Natural killer cell treated with Interleukin-12 subunit alpha and Interleukin-12 subunit beta and Interleukin-15 and Interleukin-18, amount 100 ng/mL, for 72 hours (primary cell): ENCODE data around the gene SLC25A10. TPM values are rescaled to one million over a fixed set of nuclear protein-coding genes. Genes with fewer than 3 reads are reported as not detected.
A peak's percentile ranks its signal among the peaks of the same experiment; 100 is the strongest.
"Not testable (repeated sequence)": the region's sequence is repeated elsewhere in the genome, so short reads cannot be mapped to it uniquely, and the experiment has no call there.

ENCODE experiments used
- ATAC-seq, 2 donors: fragments of 150-1000 bp; cut with Tn5 transposase in 1 of 2; sonication (Bioruptor Pico), chemical (Tn5 transposase) in 1 of 2; 2 replicates each; pipeline ENCODE4 v1.10.0; 2021
- DNase-seq: peaks from one replicate; pipeline ENCODE4 v3.0.0; 2022; ENCODE audit warnings: low spot score
- H3K27ac Mint-ChIP-seq, 2 donors: 1 replicate in 1 of 2; 2 replicates in 1 of 2; pipeline ENCODE4 v1.8.0; 2022; ENCODE audit warnings: mixed read lengths in 2 of 2, mild to moderate bottlenecking in 1 of 2, moderate library complexity in 1 of 2
- H3K27me3 Mint-ChIP-seq, 2 donors: 1 replicate in 1 of 2; 2 replicates in 1 of 2; pipeline ENCODE4 v1.8.0; 2022; ENCODE audit warnings: mixed read lengths in 2 of 2
- H3K36me3 Mint-ChIP-seq: one replicate; pipeline ENCODE4 v1.8.0; 2022; ENCODE audit warnings: mixed read lengths
- H3K4me1 Mint-ChIP-seq, 2 donors: 1 replicate in 1 of 2; 2 replicates in 1 of 2; pipeline ENCODE4 v1.8.0; 2022; ENCODE audit warnings: low read depth in 2 of 2, mixed read lengths in 2 of 2, mild to moderate bottlenecking in 1 of 2
- H3K4me3 Mint-ChIP-seq: one replicate; pipeline ENCODE4 v1.8.0; 2022; ENCODE audit warnings: mixed read lengths
- H3K9me3 Mint-ChIP-seq: 2 replicates; pipeline ENCODE4 v1.8.0; 2022; ENCODE audit warnings: mixed read lengths
- total RNA-seq, 2 donors: library from RNA; stranded (reverse); gene quantifications; one replicate each; pipeline ENCODE4 v1.2.3, GENCODE V29; 2022

SLC25A10 gene, protein sequence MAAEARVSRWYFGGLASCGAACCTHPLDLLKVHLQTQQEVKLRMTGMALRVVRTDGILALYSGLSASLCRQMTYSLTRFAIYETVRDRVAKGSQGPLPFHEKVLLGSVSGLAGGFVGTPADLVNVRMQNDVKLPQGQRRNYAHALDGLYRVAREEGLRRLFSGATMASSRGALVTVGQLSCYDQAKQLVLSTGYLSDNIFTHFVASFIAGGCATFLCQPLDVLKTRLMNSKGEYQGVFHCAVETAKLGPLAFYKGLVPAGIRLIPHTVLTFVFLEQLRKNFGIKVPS
- total RNA-seq = 10 to 100 TPM; 17.5 to 36.3 TPM

GRCh38 chr17:81711814-81712467 is at the start of gene SLC25A10:
Gene SLC25A10, plus strand, starts transcription at chr17:81712284. Its CDS starts 143 bp downstream, at chr17:81712427.
- DNase-seq = peak; percentile 85
- no peaks in the 10 kb centered on the region for H3K27me3 Mint-ChIP-seq
- peak; percentile 87 to 92 for ATAC-seq
- H3K36me3 Mint-ChIP-seq = no peaks in the 10 kb centered on the region
- no peaks in the 10 kb centered on the region for H3K9me3 Mint-ChIP-seq
- peak within 1 kb of the TSS; percentile 92 for H3K4me3 Mint-ChIP-seq
- peak within 1 kb of the TSS; percentile 62 to 67 for H3K27ac Mint-ChIP-seq
- H3K4me1 Mint-ChIP-seq = peaks cover 9% of the 10 kb centered on the region in 2 donors

DNA sequence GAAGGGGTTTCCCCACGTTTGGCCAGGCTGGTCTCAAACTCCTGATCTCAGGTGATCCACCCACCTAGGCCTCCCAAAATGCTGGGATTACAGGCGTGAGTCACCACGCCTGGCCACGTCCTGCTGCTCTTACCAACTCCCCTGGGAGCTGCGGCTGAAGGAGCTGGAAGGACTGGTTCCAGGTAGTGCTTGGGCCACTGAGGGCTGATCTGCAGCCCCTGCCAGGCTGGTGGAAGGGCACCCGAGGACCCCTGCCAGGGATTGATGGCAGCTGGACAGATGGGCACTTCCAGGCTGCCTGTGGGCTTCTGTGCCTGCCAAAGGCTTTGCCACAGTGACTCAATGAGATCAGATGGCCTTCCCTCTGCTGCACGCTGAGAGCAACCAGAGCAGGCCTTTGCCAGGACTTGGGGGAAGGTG is 48.0 kb upstream of the SLC25A10 start:
- no peak overlapping the region for H3K4me3 Mint-ChIP-seq
- no peak overlapping the region for H3K27ac Mint-ChIP-seq
- H3K9me3 Mint-ChIP-seq = no peaks in the 10 kb centered on the region
- no peak for DNase-seq
- H3K36me3 Mint-ChIP-seq = no peaks in the 10 kb centered on the region
- ATAC-seq = no peak
- peaks cover 23 to 24% of the 10 kb centered on the region in 2 donors for H3K4me1 Mint-ChIP-seq
- no peaks in the 10 kb centered on the region for H3K27me3 Mint-ChIP-seq

- peaks cover 23 to 24% of the 10 kb centered on the region in 2 donors for H3K4me1 Mint-ChIP-seq
Observed at GRCh38 chr17:81665205-81666091, 46.6 kb upstream of the SLC25A10 start.

GRCh38 chr17:81666092-81666341 is 46.1 kb upstream of the SLC25A10 start:
- peaks cover 23 to 24% of the 10 kb centered on the region in 2 donors for H3K4me1 Mint-ChIP-seq
- H3K36me3 Mint-ChIP-seq = no peaks in the 10 kb centered on the region
- peak overlapping the region; percentile 91 to 96 for H3K27ac Mint-ChIP-seq
- DNase-seq (no peak), ATAC-seq (peak in 1 of 2 donors; percentile 54)
- H3K27me3 Mint-ChIP-seq = no peaks in the 10 kb centered on the region
- H3K4me3 Mint-ChIP-seq = peak overlapping the region; percentile 93
- H3K9me3 Mint-ChIP-seq = no peaks in the 10 kb centered on the region

More at GRCh38 chr17:81665205-81666091, 46.6 kb upstream of the SLC25A10 start:
- H3K4me3 Mint-ChIP-seq = peak overlapping the region; percentile 93
- no peak for DNase-seq
- H3K9me3 Mint-ChIP-seq = no peaks in the 10 kb centered on the region
- peak overlapping the region; percentile 91 to 96 for H3K27ac Mint-ChIP-seq
- peak; percentile 29 to 64 for ATAC-seq
- H3K36me3 Mint-ChIP-seq = no peaks in the 10 kb centered on the region
- no peaks in the 10 kb centered on the region for H3K27me3 Mint-ChIP-seq

DNA sequence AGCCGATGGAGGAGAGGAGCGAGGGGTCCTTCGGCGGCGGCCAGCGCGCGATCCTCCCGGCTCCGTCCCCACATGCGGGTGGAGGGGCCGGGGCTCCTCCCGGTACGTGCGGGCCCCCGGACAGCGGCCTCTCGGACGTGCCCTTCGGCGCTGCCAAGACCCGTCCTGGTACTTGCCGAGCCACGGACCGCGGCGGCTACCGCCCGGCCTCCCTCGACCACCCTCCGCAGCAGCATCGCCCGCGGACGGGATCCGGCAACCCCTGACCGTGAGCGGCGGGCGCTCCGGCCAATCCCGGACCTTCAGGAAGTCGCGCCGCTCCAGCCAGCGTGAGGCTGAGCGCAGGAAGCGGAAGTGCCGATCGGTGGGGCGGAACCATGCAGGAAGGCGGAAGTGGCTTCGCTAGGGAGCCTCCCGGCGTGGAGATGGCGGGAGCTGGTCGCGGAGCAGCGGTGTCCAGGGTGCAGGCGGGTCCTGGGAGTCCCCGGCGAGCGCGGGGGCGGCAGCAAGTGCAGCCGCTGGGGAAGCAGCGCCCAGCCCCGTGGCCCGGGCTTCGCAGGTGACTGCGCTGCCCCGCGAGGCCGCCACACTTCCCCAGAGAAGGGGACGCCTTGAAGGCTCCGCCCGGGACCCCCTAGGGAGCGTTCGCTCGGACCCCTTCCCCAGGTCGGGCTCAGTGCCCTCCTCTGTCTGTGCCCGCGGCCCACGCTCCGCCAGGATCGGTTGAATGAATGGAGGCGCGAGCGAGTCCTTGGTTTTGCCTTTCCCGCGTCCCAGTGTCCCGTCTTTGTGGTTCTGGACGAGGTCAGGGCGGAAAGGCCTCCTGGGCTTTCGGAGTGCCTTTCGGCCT is 45.5 kb upstream of the SLC25A10 start, which contains the start of the genes CCDC137 and OXLD1:
Gene CCDC137 (plus strand): TSS at position 396 of the 850 bp plus-strand sequence. CDS start 30 bp downstream, at position 426.
Gene OXLD1 (minus strand): TSS at position 264 of the 850 bp plus-strand sequence. CDS start 28 bp downstream, at position 236.
- DNase-seq = peak; percentile 97
- Mint-ChIP-seq H3K36me3 (no peaks in the 10 kb centered on the region), H3K4me1 (peaks cover 23 to 24% of the 10 kb centered on the region in 2 donors)

DNA sequence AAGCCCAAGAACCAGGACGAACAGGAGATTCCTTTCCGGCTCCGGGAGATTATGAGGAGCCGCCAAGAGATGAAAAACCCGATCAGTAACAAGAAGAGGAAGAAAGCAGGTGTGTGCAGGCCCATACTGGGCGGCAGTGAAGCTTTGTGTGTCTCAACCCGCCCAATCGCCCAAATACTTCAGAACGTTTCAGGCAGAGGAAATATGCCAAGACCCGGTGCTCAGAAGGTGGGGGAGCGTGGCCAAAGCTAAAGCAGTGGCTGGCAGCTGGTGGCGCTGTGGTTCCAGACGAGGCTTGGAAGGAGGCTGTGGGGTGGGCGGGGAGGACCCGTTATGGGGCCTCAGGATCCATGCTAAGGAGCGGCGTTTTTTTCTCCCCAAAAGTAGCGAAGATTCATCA is 44.3 kb upstream of the SLC25A10 start:
- ATAC-seq (no peak), DNase-seq (no peak)
- H3K4me1 Mint-ChIP-seq = peaks cover 23 to 24% of the 10 kb centered on the region in 2 donors
- no peaks in the 10 kb centered on the region for H3K9me3 Mint-ChIP-seq
- no peaks in the 10 kb centered on the region for H3K36me3 Mint-ChIP-seq
- peak overlapping the region; percentile 93 for H3K4me3 Mint-ChIP-seq
- H3K27me3 Mint-ChIP-seq = no peaks in the 10 kb centered on the region
- H3K27ac Mint-ChIP-seq = peak overlapping the region; percentile 91 to 96

More for the DNA sequence above, 45.5 kb upstream of the SLC25A10 start, which contains the start of the genes CCDC137 and OXLD1:
- Mint-ChIP-seq H3K27me3 (no peaks in the 10 kb centered on the region), H3K9me3 (no peaks in the 10 kb centered on the region), H3K27ac (peak within 1 kb of the TSS; percentile 91 to 96), H3K4me3 (peak within 1 kb of the TSS; percentile 93)
- peak; percentile 97 to 99 for ATAC-seq

GRCh38 chr17:81672504-81672903 is 39.6 kb upstream of the SLC25A10 start:
- peak; percentile 3 to 44 for ATAC-seq
- Mint-ChIP-seq H3K27me3 (no peaks in the 10 kb centered on the region), H3K27ac (no peak overlapping the region), H3K36me3 (no peaks in the 10 kb centered on the region), H3K4me3 (no peak overlapping the region), H3K9me3 (no peaks in the 10 kb centered on the region), H3K4me1 (peaks cover 17% of the 10 kb centered on the region in 2 donors)
- no peak for DNase-seq

DNA sequence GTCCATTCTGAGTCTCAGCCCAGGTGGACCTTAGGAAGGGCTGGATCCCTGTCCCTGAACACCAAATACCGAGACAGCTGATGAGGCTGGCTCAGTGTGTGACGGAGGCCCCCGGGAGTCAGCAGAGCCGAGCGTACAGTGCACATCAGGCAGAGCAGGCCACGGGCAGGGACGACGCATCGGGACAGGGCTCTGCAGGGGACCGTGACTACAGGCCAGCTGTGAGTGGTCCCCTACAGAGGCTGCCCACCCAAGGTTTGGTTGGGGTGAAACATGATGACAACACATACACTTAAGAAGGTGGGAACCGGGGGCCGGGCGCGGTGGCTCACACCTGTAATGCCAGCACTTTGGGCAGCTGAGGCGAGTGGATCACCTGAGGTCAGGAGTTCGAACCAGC is 39.1 kb upstream of the SLC25A10 start:
- Mint-ChIP-seq H3K4me3 (no peak overlapping the region), H3K9me3 (no peaks in the 10 kb centered on the region), H3K27ac (no peak overlapping the region), H3K36me3 (no peaks in the 10 kb centered on the region), H3K4me1 (peaks cover 13% of the 10 kb centered on the region in 2 donors), H3K27me3 (no peaks in the 10 kb centered on the region)
- DNase-seq (no peak), ATAC-seq (peak; percentile 3 to 33)

DNA sequence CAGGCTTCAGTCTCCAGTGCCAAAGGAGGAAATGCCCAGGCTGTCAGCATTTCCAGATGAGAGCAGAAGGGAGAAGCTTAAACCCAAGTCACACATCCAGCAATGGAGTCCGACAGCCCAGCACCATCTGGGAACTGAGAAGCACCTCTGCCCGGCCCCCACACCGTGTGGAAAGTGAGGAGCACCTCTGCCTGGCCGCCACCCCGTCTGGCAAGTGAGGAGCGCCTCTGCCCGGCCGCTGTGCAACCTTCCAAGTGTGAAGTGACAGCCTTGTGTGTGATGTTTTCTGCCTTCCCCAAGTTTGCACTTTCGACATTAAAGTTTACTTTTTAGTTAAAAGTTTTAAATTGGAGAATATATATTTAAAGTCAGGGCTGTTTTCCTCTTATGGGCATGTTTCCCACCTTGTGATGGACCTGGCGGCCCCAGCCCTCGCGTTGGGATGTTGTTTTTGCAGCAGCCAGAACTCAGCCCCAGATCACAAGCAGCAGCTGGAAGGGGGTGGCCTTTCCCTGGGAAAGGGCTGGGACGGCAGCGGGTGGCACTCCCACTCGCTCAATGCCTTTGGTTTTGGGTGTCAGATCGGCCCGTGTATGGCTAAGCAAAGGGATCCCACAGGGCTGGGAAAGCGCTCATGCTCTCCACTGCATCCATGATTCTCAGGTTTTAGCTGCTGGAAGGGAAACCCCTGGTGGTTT is 38.4 kb upstream of the SLC25A10 start:
- no peaks in the 10 kb centered on the region for H3K27me3 Mint-ChIP-seq
- H3K9me3 Mint-ChIP-seq = no peaks in the 10 kb centered on the region

DNA sequence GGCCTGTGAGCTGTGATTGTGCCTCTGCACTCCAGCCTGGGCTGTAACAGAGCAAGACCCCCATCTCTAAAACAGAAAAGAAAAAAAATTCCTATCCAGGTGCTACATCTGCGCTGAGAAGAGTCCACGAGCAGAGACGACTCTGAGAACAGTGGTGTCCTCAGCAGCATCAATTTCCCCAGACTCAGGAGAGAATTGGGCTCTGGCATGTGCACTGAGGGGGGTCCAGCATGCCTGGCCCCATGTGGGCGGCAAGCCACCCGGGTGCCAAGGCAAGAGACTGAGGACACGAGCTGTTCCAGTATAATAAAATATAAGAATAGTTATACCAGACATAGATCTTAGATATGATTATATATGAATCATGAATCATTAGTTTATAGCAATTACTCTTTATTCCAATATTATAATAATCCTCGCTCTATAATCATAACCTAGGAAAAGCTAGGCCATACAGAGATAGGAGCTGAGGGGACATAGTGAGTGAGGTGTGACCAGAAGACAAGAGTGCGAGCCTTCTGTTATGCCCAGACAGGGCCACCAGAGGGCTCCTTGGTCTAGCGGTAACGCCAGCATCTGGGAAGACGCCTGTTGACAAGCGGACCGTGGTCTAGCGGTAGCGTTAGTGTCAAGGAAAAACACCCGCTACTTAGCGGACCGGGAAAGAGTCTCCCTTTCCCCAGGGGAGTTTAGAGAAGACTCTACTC is 36.4 kb upstream of the SLC25A10 start:
- not testable (repeated sequence) for DNase-seq, H3K27ac Mint-ChIP-seq, H3K27me3 Mint-ChIP-seq, H3K36me3 Mint-ChIP-seq, H3K9me3 Mint-ChIP-seq, ATAC-seq, H3K4me3 Mint-ChIP-seq
- H3K4me1 Mint-ChIP-seq = peaks cover 7 to 11% of the 10 kb centered on the region in 2 donors

More for the DNA sequence above, 38.4 kb upstream of the SLC25A10 start:
- DNase-seq (no peak), ATAC-seq (no peak)
- H3K4me1 Mint-ChIP-seq = peaks cover 7 to 8% of the 10 kb centered on the region in 2 donors
- no peak overlapping the region for H3K4me3 Mint-ChIP-seq
- H3K27ac Mint-ChIP-seq = no peak overlapping the region
- H3K36me3 Mint-ChIP-seq = no peaks in the 10 kb centered on the region

GRCh38 chr17:81676906-81677305 is 35.2 kb upstream of the SLC25A10 start:
- Mint-ChIP-seq H3K9me3 (no peaks in the 10 kb centered on the region), H3K4me1 (peaks cover 7 to 13% of the 10 kb centered on the region in 2 donors), H3K27me3 (no peaks in the 10 kb centered on the region), H3K4me3 (no peak overlapping the region), H3K36me3 (no peaks in the 10 kb centered on the region), H3K27ac (no peak overlapping the region)
- no peak for DNase-seq
- no peak for ATAC-seq

DNA sequence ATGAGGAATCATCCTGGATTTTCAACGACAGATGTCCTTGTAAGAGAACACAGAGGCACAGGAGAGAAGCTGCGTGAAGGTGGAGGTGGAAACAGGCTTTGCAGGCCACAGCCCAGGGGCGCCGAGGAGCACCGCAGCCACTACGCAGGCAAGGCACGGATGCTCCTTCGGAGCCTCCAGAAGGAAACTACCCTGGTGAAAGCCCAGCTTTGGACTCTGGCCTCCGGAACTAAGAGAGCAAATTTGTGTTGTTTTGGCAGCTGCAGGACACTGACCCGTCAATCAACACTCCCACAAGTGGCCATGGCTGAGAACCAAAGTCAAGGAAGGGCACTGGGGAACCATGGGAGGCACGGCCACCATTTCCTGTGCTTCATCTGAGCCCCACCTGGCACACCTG is 31.9 kb upstream of the SLC25A10 start:
- Mint-ChIP-seq H3K36me3 (no peaks in the 10 kb centered on the region), H3K27ac (no peak overlapping the region), H3K9me3 (no peaks in the 10 kb centered on the region), H3K4me1 (peaks cover 24 to 26% of the 10 kb centered on the region in 2 donors), H3K27me3 (no peaks in the 10 kb centered on the region), H3K4me3 (no peak overlapping the region)
- ATAC-seq (no peak), DNase-seq (no peak)
